ENCODE data around the gene PRKN. TPM values are rescaled to one million over a fixed set of nuclear protein-coding genes. Genes with fewer than 3 reads are reported as not detected.

Gene PRKN
- polyA plus RNA-seq, 1 experiment: 0.71 TPM

- Histone ChIP-seq H3K4me3 (ENCODE audit: low read depth, low read length) (no peak overlapping the region), H3K36me3 (ENCODE audit: control insufficient read depth, insufficient read depth, low read length) (no peaks in the 10 kb centered on the region), H3K27me3 (ENCODE audit: control insufficient read depth, insufficient read depth, low read length) (no peaks in the 10 kb centered on the region)
- TF ChIP-seq CTCF (IDR thresholded peaks at IDR 0.05; ENCODE audit: insufficient read depth, low read depth, low read length): no peak
- CTCF ChIA-PET: no interaction called here
- POLR2A ChIA-PET: no interaction called here
- no peak for DNase-seq (ENCODE audit: low read depth)
These were observed 466.0 kb downstream of the PRKN start for GRCh38 chr6:162261598-162261997.

GRCh38 chr6:162260027-162260426 lies 467.5 kb downstream of the PRKN start:
- ChIA-PET POLR2A (no interaction called here), CTCF (no interaction called here)
- no peak overlapping the region for H3K4me3 ChIP-seq (ENCODE audit: low read depth, low read length)
- TF ChIP-seq CTCF (IDR thresholded peaks at IDR 0.05; ENCODE audit: insufficient read depth, low read depth, low read length): no peak
- H3K36me3 ChIP-seq (ENCODE audit: control insufficient read depth, insufficient read depth, low read length): no peaks in the 10 kb centered on the region
- DNase-seq (ENCODE audit: low read depth): no peak
- no peaks in the 10 kb centered on the region for H3K27me3 ChIP-seq (ENCODE audit: control insufficient read depth, insufficient read depth, low read length)

- Histone ChIP-seq H3K27me3 (ENCODE audit: control insufficient read depth, insufficient read depth, low read length) (no peaks in the 10 kb centered on the region), H3K4me3 (ENCODE audit: low read depth, low read length) (no peak overlapping the region), H3K36me3 (ENCODE audit: control insufficient read depth, insufficient read depth, low read length) (no peaks in the 10 kb centered on the region)
- no peak for DNase-seq (ENCODE audit: low read depth)
- no peak for TF ChIP-seq CTCF (IDR thresholded peaks at IDR 0.05; ENCODE audit: insufficient read depth, low read depth, low read length)
- ChIA-PET CTCF (interaction anchor here (1.0 kb wide), 1 partner anchor 72 kb away, joined by 3 read pairs; no protein-coding TSS in a partner anchor), POLR2A (no interaction called here)
These were observed 468.9 kb downstream of the PRKN start for GRCh38 chr6:162258647-162259046.

GRCh38 chr6:162256361-162256760 lies 471.2 kb downstream of the PRKN start:
- Histone ChIP-seq H3K36me3 (ENCODE audit: control insufficient read depth, insufficient read depth, low read length) (no peaks in the 10 kb centered on the region), H3K27me3 (ENCODE audit: control insufficient read depth, insufficient read depth, low read length) (no peaks in the 10 kb centered on the region), H3K4me3 (ENCODE audit: low read depth, low read length) (no peak overlapping the region)
- POLR2A ChIA-PET: no interaction called here
- no peak for TF ChIP-seq CTCF (IDR thresholded peaks at IDR 0.05; ENCODE audit: insufficient read depth, low read depth, low read length)
- CTCF ChIA-PET: no interaction called here
- no peak for DNase-seq (ENCODE audit: low read depth)

- no peak for TF ChIP-seq CTCF (IDR thresholded peaks at IDR 0.05; ENCODE audit: insufficient read depth, low read depth, low read length)
- POLR2A ChIA-PET: no interaction called here
These were observed 476.3 kb downstream of the PRKN start for GRCh38 chr6:162251257-162251656.

More at GRCh38 chr6:162251257-162251656, 476.3 kb downstream of the PRKN start:
- H3K27me3 ChIP-seq (ENCODE audit: control insufficient read depth, insufficient read depth, low read length): no peaks in the 10 kb centered on the region
- no peak for DNase-seq (ENCODE audit: low read depth)
- no peaks in the 10 kb centered on the region for H3K36me3 ChIP-seq (ENCODE audit: control insufficient read depth, insufficient read depth, low read length)
- CTCF ChIA-PET: no interaction called here
- no peak overlapping the region for H3K4me3 ChIP-seq (ENCODE audit: low read depth, low read length)
